ENCODE results near the gene GALNT6. TPM values are rescaled to one million over a fixed set of nuclear protein-coding genes. Genes with fewer than 3 reads are reported as not detected.

The GALNT6 gene
- total RNA-seq, 3 donors from 2014 or later: 10.7 to 20.6 (median 17.9) TPM

GRCh38 chr12:51326698-51327439 lies 64.3 kb downstream of the GALNT6 start:
- H3K4me1 ChIP-seq (ENCODE audit: low read depth): no peaks in the 10 kb centered on the region
- H3K9me3 ChIP-seq: no peaks in the 10 kb centered on the region
- no peak overlapping the region for H3K4me3 ChIP-seq
- H3K36me3 ChIP-seq (ENCODE audit: low read depth): no peaks in the 10 kb centered on the region
- ATAC-seq: peak; percentile 49
- intact Hi-C loops (cut with DNase I, micrococcal nuclease): no loop called here
- no peak for TF ChIP-seq CTCF (IDR thresholded peaks at IDR 0.05)
- DNase-seq: no peak

- TF ChIP-seq CTCF (IDR thresholded peaks at IDR 0.05): no peak
Measured at GRCh38 chr12:51324953-51325352, 66.3 kb downstream of the GALNT6 start.

GRCh38 chr12:51323966-51324895 lies 67.0 kb downstream of the GALNT6 start, which contains the start of gene BIN2:
Gene BIN2 (minus strand): TSS chr12:51324174. CDS start chr12:51324102, 72 bp downstream.
- intact Hi-C loops (cut with DNase I, micrococcal nuclease): no loop called here
- H3K9me3 ChIP-seq: no peaks in the 10 kb centered on the region
- H3K4me1 ChIP-seq (ENCODE audit: low read depth): peaks cover 4% of the 10 kb centered on the region
- no peak for TF ChIP-seq CTCF (IDR thresholded peaks at IDR 0.05)
- no peak within 1 kb of the TSS for H3K4me3 ChIP-seq
- DNase-seq (peak; percentile 62 to 91 (median 75)), ATAC-seq (peak; percentile 73)
- no peaks in the 10 kb centered on the region for H3K36me3 ChIP-seq (ENCODE audit: low read depth)

More at GRCh38 chr12:51324953-51325352, 66.3 kb downstream of the GALNT6 start:
- no peaks in the 10 kb centered on the region for H3K36me3 ChIP-seq (ENCODE audit: low read depth)
- peaks cover 4% of the 10 kb centered on the region for H3K4me1 ChIP-seq (ENCODE audit: low read depth)
- H3K9me3 ChIP-seq: no peaks in the 10 kb centered on the region
- ATAC-seq (no peak), DNase-seq (no peak)
- H3K4me3 ChIP-seq: no peak overlapping the region
- intact Hi-C loops (cut with DNase I, micrococcal nuclease): no loop called here

GRCh38 chr12:51323317-51323960 lies 67.8 kb downstream of the GALNT6 start:
- intact Hi-C loops (cut with DNase I, micrococcal nuclease): no loop called here
- H3K36me3 ChIP-seq (ENCODE audit: low read depth): no peaks in the 10 kb centered on the region
- peaks cover 9% of the 10 kb centered on the region for H3K4me1 ChIP-seq (ENCODE audit: low read depth)
- no peak for DNase-seq
- H3K4me3 ChIP-seq: no peak overlapping the region
- H3K9me3 ChIP-seq: no peaks in the 10 kb centered on the region
- no peak for TF ChIP-seq CTCF (IDR thresholded peaks at IDR 0.05)
- peak; percentile 50 for ATAC-seq

- Histone ChIP-seq H3K9me3 (no peaks in the 10 kb centered on the region), H3K4me1 (ENCODE audit: low read depth) (peaks cover 11% of the 10 kb centered on the region), H3K4me3 (no peak overlapping the region), H3K36me3 (ENCODE audit: low read depth) (no peaks in the 10 kb centered on the region)
- no peak for ATAC-seq
- intact Hi-C loops (cut with DNase I, micrococcal nuclease): no loop called here
- no peak for DNase-seq
- no peak for TF ChIP-seq CTCF (IDR thresholded peaks at IDR 0.05)
Measured at GRCh38 chr12:51322452-51322851, 68.8 kb downstream of the GALNT6 start.

Data from mucosa of descending colon (tissue), 3 donors.